Stimulated activated naive CD4-positive, alpha-beta T cell (primary cell): ENCODE data around the gene FANCC.

Experiments used
- DNase-seq, 6 experiments: peaks; one replicate each; lab custom pipeline; 2025; lab: John Stamatoyannopoulos, UW

FANCC gene

GRCh38 chr9:95124582-95125367 lies 192.7 kb downstream of the FANCC start:
- DNase-seq = no peak

- DNase-seq = no peak
Observed at GRCh38 chr9:95120781-95121370, 196.6 kb downstream of the FANCC start.

DNA sequence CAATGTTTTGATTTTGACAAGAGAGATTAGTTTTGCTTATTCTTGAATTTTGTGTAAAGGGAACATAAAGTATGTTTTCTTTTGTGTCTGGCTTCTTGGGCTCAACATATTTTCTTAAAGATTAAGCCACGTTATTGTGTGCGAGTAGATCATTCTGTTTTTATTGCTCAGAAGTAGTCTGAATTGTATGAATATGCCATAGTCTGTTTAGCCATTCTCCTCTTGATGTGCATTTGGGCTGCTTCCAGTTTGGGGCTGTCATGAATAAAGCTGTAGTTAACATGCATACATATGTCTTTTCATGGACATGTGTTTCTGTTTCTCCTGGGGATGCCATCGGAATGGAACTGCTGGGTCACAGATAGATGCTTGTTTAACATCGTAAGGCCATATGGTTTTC lies 198.9 kb downstream of the FANCC start:
- no peak for DNase-seq

- no peak for DNase-seq
Observed at GRCh38 chr9:95116808-95117204, 200.7 kb downstream of the FANCC start.

DNA sequence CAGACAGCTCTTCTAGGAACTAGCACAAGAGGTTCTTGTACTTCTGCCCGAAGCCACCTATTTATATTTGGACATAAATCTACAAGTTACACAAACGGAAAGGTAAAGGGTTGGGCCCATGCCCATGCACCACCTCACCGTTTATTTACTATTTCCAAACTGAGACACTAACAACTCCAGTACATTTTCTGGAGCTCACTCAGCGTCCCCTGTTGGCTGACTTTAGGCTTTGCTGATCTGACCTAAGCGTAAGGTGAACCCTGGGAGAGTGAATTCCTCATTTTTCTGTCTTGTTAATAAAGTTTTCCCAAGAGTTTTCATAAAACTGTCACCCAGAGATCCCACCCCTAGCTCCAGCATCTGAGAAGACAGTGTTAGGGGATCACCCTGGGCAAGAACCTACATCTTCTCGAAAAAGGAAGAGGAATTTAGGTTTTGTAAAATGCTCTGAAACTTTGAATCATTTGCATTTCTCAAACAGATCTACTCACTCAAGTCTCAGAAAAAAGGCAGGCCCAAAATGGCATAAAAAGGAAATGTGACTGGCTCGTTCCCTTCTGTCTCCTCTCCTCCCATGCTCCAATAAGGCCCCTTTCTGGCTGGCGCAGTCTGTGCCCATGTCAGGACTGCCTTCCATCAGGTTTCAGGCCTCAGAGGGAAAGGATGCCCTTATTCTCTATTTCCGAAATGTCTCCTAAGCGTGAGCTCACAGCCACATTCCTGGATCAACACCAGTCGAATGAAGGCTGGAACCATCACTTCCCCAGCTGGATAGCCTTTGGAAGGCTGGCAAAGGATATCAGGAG lies 201.3 kb downstream of the FANCC start:
- DNase-seq = no peak

GRCh38 chr9:95115104-95115503 lies 202.4 kb downstream of the FANCC start:
- no peak for DNase-seq

- DNase-seq = no peak
Observed at GRCh38 chr9:95112436-95113280, 204.9 kb downstream of the FANCC start.

GRCh38 chr9:95111716-95112115 lies 205.8 kb downstream of the FANCC start:
- no peak for DNase-seq

DNA sequence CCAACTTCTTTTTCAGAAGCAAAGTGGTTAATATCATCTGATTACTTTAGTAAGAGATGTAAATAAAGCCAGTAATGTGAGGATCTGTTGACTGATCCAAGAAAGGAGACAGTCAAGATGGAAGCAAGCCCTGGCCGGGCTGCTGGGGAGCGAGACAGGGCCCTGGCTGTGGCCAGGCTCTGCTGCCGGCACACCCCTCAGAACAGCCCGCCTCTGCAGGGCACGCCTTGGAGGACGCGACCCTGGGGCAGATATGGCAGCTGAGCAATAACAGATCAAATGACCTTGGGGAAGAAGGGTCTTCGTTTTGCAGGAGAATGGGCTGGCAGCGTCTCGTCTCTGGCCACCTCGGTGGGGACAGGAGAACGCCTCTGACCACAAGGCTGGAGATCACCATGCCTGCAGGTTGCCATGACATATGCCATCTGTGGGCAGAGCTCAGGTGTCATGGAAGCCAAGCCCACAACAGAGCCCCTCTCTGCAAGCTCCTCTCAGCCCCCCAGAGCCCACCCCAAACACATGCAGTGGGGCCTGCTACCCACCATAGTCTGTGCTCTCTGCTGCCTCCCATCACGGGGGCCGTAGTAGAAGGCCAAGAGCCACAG lies 206.5 kb downstream of the FANCC start:
- DNase-seq = no peak

DNA sequence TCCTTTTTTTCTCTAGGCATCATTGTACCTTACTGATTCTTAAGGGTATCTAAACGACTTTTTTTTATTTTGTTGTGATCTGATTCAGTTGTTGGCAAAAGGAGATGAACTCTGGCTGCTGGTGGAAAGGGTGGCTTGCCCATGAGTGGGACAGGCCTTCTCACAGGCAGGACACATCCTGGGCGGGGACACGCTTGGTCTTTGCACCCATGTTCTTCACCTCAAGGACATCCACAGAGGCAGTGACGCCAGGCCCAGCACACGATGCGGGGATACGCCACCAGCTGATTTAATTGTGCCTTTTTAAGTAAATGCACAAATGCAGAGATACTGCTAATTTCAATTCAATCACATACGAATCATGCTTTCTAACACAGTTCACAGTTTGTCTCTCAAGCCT lies 208.1 kb downstream of the FANCC start:
- no peak for DNase-seq

GRCh38 chr9:95108777-95109176 lies 208.7 kb downstream of the FANCC start:
- DNase-seq = no peak

DNA sequence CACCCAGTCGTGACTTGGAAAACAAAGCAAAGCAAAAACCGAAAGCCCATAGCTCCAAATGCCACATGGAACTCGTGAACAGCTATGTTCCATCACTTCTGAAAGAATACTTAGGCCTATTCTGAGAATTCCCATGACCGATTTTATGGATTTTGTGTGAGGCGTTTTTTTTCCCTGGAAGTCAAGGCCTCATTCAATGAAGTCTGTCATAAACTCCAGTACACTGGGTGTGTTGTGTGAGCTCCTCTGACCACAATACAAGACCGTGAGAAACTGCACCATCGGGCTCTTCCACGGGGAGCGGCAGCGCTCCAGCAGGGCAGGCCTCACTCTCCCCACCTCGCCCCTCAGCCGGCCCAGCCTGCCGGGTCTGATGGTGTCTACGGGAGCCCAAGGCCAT lies 209.5 kb downstream of the FANCC start:
- no peak for DNase-seq

DNA sequence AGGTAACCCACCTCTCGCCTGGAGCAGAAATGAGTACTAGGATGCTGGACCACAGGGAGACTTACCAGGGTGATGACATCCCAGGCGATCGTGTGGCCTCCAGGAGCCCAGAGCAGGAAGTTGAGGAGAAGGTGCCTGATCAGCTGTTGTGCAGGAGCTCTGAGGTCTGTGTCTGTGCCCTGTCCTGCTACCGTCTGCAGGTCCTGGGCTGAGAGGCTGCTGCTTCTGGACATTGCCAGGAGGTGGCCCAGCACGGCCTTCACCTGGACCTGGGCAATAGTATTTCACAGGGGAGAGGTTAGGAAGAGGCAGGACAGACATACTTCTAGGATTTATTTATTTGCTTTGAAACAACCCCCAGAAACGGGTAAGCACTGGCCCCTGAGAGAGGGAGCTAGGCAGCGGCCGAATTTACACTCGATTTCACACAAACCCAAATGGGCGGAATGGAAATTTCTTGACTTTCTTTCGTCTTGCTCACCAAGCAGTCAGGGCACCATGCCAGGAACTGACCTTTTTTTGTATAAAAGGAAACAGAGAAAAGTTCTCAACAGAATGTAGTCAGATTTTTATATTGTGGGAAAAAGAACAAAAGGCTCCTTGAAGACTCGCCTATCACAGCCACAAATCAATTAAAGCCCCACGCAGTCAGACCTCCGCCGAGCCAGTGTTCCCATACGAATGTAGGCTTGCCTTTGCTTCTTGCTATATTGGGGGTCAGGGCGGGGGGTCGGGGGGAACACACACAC lies 210.3 kb downstream of the FANCC start:
- no peak for DNase-seq

- DNase-seq = no peak
Observed at GRCh38 chr9:95105519-95106287, 211.8 kb downstream of the FANCC start.

DNA sequence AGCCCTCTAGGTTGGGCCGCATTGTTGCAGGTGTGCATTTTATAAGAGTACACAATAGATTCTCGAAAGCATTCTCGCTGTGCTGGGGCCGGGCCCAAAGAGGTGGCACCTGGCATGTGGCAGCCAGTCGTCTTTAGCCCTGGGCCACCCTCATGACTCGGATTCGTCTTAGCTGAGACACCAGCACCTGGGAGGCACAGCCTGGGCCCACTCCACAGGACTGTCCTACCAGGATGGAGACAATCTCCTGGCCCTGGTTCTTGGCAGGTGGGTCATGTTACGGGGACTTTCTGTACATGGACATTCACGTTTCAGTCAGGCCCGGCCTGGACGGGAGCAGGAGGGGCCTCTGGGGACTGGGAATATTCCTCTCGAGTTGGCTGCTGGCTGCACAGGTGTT lies 212.5 kb downstream of the FANCC start:
- DNase-seq = no peak

DNA sequence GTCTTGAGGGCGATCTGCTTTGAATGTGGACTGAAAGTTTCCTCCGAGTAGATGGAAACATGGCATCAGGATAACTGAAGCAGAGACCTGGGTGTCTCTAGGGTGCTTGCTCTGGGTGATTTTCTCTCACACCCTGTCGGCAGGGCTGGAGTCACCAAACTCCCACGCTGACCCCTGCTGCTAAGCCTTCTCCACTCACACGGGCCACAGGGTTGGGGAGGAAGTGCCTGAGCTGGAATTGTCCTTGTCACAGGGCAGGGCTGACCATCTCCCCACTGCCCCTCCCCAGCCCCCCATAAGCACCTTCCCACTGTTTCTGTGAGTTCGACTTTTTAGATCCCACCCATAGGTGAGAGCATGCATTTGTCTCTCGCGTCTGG lies 212.9 kb downstream of the FANCC start:
- DNase-seq = no peak

DNA sequence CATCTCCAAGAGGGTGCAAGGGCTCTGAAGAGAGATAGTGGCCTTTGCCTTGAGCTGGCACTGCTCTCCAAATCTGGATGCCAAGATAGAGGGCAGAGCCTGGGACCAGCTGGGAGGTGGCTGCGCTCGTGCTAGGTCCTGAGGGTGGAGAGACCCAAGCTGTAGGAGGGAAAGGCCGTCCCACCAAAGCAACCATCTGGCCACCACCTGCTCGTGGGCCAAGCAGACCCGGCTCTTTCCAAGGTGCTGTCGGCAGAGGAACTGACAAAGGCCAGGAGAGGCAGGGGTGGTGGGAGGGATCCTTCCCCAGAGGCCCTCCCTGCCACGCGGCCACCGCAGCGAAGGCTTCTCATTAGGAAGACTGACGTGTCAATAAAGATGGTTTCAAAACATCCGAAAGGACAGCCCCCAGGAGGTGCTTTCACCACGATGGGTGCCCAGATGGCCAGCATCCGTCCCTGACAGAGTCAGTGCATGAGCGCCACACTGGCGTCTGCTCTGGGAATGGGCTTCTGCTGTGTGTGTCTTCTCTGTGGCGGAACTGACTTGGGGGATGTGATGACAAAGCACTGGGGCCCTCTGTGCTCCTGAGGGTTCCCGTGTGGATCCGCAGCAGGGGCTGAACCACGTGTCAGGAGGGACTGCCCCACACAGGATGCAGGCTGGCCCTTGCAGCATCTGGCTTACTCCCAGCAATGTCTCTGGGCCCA lies 213.5 kb downstream of the FANCC start:
- DNase-seq = no peak

- DNase-seq = no peak
Observed at GRCh38 chr9:95103281-95103771, 214.2 kb downstream of the FANCC start.

DNA sequence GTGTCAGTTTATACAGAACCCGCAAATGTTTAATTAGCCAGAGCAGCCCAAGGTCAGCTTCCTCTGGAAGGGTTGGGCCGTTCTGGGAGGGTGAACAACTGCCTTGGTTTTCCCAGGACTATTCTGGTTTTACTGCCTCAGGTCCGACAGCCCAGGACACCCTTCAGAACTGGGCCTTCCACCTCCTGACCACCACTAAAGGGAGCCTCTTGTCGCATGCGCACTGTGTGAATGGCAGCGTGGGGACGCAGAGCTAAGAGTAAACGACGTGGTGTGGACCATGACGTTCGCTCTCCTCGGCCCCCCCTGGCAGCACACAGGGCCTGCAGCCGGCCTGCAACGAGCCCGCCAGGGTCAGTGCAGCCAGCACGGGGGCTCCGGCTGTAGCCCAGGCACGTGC lies 214.9 kb downstream of the FANCC start:
- no peak for DNase-seq
